HG02623 (cell line): ENCODE results near the gene NUDT21.
"Not testable (repeated sequence)": the region's sequence is repeated elsewhere in the genome, so short reads cannot be mapped to it uniquely, and the experiment has no call there.

Source experiments
- ATAC-seq: cut with Tn5 transposase; IDR thresholded peaks from one replicate; pipeline ENCODE4 v1.9.1; 2021; ENCODE audit warnings: moderate library complexity; ENCODE audit not compliant: unreplicated experiment

The NUDT21 gene

DNA sequence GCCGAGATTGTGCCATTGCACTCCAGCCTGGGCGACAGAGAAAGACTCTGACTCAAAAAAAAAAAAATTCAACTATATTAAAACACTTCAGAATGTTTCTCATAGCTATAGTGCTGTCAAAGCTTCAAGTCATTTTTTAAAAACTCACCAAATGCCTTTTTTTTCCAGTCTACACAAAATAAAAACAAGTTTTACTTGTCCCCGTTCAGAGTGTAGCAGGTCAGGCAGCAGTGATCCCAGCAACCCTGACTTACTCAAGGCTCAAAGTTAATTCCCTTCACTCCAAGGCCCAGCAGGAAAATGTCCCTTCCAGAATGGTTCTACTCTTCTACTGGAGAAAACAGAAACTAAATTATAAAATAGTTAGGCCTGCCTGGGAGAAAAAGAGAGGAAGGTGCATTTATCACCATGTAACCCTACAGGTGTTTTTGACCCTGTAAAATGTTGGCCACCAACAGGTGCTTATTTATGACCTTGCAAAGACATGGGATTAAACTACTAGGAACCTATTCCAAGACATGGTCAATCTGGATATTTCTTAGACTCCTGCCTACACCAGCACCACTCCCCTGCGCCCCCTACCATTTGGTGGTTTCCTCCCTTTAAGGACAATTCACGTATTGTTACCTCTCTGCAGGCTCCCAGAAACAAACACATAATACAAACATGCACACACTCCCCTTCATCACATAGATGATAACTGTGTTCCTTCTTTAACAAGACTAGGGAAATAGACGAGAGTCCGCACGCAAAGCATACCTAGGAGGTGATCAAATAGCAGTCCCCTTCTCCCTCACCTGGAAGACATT is 31.2 kb downstream of the NUDT21 start:
- ATAC-seq: no peak

- no peak for ATAC-seq
Measured at GRCh38 chr16:56417138-56417537, 34.0 kb downstream of the NUDT21 start.

GRCh38 chr16:56415875-56416274 is 35.3 kb downstream of the NUDT21 start:
- ATAC-seq: no peak

GRCh38 chr16:56414366-56414765 is 36.8 kb downstream of the NUDT21 start:
- no peak for ATAC-seq

GRCh38 chr16:56413381-56413780 is 37.8 kb downstream of the NUDT21 start:
- ATAC-seq: no peak

DNA sequence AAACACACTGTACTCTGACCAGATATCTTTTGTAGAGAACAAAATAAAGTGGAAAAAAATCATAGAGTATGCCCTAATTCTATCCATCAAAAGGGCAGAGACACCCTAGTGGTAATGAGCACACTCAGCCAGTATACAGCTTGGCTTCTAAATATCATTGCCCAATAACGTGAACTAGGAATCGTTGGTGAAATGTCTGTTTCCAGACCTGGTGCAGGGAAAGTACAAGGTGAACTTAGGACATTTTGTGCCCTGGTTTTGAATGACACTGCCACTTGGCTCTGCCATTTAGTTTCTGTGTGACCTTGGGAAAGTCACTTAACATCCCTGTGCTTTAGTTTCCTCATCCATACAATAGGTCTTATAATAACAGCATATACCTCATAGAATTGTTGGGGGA is 39.5 kb downstream of the NUDT21 start:
- no peak for ATAC-seq

GRCh38 chr16:56411123-56411522 is 40.0 kb downstream of the NUDT21 start:
- no peak for ATAC-seq

DNA sequence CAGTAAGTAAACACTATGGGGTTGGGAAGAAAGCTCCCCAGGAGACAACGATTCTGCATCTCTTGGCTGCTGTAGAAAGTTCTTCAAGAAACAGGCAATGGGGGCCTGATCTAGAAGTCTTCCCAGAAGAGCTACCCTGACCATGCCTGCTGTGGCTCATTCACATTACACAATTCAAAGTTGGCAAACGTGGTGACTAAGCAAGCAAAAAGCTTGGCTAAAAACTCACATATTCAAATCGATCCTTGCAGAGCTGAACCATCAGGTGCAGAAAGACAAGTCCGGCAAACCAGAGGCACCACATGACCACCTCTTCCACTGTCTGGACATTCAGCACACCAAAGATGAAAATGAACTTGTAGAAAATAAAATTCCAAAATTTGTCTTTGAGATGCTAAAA is 41.9 kb downstream of the NUDT21 start:
- no peak for ATAC-seq

- no peak for ATAC-seq
Measured at GRCh38 chr16:56408379-56409098, 42.6 kb downstream of the NUDT21 start.

DNA sequence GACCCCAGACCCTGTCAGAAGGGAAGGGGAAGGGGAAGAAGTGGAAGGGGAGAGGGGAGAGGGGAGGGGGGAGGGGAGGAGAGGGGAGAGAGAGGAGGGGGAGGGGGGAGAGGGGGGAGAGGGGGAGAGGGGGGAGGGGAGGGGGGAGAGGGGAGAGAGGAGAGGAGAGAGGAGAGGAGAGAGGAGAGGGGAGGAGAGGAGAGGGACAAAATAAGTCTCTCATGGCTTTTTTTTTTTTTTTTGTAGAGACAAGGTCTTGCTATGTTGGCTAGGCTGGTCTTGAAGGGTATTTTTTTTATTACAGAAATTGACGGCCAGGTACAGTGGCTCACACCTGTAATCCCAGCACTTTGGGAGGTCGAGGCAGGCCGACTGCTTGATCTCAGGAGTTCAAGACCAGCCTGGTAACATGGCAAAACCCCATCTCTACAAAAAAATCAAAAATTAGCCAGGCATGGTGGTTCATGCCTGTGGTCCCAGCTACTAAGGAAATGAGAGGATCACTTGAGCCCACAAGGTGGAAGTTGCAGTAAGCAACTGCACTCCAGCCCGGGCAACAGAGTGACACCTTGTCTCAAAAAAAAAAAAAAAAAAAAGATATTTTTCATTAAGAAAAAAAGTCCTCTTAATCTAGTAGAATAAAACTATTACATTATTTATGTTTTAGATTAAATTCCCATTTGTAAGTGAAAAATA is 45.0 kb downstream of the NUDT21 start:
- no peak for ATAC-seq

- ATAC-seq: no peak
Measured at GRCh38 chr16:56401482-56401881, 49.6 kb downstream of the NUDT21 start.

DNA sequence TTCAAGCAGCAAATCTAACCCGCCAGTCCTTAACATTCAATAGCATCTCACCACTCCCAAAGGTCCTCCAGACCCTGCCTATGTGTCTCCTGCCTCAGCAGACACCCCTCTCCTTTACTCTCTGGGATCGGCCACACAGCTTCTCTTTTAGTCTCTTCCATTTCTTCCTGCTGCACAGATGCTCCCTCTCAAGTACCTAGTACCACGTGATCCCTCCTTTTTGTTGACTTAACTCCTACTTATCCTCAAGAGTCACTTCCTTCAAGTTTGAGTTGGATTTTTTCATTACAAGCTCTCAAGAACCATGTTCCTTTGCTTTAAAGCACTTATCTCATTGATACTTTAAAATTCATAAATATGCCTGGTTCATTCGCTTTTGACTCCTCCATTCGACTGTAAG is 50.7 kb downstream of the NUDT21 start:
- ATAC-seq: no peak

GRCh38 chr16:56399486-56399885 is 51.6 kb downstream of the NUDT21 start:
- ATAC-seq: no peak

- no peak for ATAC-seq
Measured at GRCh38 chr16:56399047-56399446, 52.1 kb downstream of the NUDT21 start.

DNA sequence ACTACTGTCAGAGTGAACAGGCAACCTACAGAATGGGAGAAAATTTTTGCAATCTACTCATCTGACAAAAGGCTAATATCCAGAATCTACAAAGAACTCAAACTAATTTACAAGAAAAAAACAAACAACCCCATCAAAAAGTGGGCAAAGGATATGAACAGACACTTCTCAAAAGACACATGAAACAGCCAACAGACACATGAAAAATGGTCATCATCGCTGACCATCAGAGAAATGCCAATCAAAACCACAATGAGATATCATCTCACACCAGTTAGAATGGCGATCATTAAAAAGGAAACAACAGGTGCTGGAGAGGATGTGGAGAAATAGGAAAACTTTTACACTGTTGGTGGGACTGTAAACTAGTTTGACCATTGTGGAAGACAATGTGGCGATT is 54.4 kb downstream of the NUDT21 start:
- not testable (repeated sequence) for ATAC-seq

DNA sequence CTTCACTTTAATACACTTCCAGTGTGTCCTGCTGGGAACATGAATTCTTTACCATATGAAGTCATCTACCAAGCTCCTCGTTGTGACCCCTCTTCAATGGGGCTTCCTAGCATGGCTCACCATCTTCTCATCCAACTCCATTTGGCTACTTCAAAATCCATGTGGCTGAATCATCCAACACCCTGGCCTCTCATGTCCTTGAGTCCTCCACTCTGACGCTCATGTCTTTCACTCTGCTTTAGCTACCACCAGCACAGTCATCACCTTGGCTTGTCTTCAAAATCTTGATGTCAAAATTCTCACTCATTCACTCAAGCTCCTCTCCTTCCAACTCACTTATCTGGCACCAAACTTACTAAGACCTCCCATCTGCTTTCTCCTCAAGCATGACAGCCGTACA is 61.6 kb downstream of the NUDT21 start:
- ATAC-seq: no peak

DNA sequence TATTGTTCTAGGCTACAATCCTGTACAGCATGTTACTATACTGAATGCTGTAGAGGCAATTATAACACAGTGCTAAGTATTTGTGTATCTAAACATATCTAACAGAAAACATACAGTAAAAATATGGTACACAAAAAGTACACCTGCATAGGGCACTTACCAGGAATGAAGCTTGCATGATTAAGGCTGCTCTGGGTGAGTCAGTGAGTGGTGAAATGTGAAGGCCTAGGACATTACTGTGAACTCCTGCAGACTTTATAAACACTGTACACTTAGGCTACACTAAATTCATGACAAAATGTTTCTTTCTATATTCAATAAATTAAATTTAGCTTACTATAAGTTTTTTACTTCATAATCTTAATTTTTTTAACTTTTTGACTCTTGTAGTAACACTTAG is 62.9 kb downstream of the NUDT21 start:
- ATAC-seq: no peak

GRCh38 chr16:56387396-56387795 is 63.7 kb downstream of the NUDT21 start:
- no peak for ATAC-seq

DNA sequence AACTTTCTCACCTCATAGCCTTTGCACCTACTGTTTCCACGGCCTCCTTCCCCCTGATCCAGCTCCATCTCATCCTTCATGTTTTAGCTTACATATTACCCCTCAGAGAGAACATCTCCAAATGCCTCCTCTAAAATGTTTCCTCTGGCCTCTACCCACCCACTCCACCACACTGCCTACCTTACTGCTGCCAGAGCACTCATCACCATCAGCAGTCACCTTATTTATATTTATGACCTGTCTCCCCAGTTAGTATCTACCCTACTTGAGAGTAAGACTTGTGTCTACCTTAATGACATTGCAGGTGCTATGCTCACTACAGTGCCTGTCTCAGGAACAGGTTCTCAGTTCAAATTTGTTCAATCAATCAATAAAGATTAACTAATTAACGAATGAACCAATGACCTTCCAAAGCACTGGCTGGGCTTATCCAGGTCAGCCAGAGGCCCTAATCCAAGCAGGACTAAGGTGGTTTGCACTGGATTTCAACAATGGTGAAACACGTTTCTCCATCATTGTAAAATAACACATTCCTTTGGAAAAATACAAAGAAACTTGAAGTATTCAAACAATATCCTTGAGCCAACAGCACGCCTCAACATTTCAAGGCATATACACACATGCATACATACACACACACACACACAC is 66.9 kb downstream of the NUDT21 start:
- ATAC-seq: no peak

DNA sequence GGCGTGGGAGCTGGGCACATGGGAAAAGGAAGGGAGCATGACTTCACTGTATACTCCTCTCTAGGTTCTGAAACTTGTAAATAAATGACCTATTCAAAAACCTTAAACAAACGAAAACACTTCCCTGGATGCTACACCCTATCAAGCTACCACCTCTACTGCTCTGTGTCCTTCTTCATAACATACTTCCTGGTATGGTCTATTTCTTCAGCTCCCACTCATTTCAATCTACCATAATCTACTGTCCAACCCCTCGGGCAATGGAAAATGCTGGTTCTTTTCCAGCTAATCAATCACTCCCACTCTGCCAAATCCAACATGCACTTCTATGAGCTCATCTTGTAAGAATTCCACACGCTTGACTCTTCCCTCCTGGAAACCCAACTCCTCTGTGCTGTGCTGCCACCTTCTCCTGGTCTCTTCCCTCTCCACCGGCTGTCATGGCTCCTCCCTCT is 68.2 kb downstream of the NUDT21 start:
- ATAC-seq: no peak

DNA sequence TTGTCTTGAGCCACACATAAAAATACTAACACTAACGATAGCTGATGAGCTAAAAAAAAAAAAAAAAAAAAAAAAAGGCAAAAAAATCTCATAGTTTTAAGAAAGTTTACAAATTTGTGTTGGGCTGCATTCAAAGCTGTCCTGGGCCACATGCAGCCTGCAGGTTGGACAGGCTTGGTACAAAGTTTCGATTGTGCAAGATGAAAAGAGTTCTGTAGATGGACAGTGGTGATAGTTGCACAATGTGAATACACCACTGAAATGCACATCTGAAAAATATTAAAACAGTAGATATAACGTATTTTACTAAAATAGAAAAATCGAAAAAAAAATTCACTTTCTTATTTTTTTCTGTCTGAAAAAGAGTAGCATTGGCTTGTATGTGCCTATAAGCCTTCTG is 68.7 kb downstream of the NUDT21 start:
- ATAC-seq: no peak
